ENCODE measurements around the gene SOCS3.

DNA sequence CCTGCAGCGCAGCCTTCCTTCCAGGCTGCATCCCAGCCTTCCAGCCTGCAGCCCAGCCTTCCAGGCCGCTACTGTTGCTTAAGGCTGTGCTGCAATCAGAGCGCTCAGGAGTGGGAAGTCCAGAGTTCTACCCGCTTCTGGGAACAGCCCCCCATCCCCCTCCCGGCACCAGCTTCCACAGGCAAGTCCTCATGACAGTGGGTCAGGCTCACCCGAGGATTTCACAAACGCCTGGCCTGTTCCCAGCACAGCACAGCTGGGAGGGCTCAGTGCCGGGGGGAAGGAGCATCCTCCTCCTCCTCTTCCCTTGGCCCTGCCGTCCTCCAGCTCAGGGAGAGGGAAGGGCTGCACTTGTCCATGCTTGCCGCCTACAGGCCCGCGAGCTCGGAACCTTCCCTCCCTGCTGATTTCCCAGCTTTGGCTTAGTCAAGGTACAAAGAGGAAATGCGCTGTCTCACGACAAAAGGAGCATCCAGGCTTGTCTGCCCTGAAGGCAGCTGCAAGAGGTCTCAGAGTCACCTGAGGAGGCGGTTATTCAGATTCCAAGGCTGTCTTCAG, 8.3 kb downstream of the SOCS3 start:
- TF ChIP-seq POLR2A (IDR thresholded peaks at IDR 0.05) (no peak), CTCF (IDR thresholded peaks at IDR 0.05) (no peak), POLR2AphosphoS5 (IDR thresholded peaks at IDR 0.05) (peak; percentile 83 to 97 (median 88)), EP300 (IDR thresholded peaks at IDR 0.05) (peak; percentile 75 to 98 (median 86))

Measured in sigmoid colon (tissue), 4 donors.